GOT3 (cell line): ENCODE measurements around the gene MVB12A.

ENCODE experiments used
- DNase-seq: peaks from one replicate; lab custom pipeline; 2025; ENCODE audit warnings: mixed read lengths; lab: John Stamatoyannopoulos, UW

Gene MVB12A

GRCh38 chr19:17404621-17405249, 15.1 kb upstream of the MVB12A start:
- DNase-seq: no peak

GRCh38 chr19:17405250-17406045, 14.4 kb upstream of the MVB12A start, which contains the start of gene BST2:
BST2 (minus strand) TSS chr19:17405630; CDS start chr19:17405575, 55 bp downstream.
- DNase-seq: no peak

GRCh38 chr19:17406046-17406886, 13.6 kb upstream of the MVB12A start:
- no peak for DNase-seq

GRCh38 chr19:17406887-17407196, 13.0 kb upstream of the MVB12A start:
- no peak for DNase-seq

GRCh38 chr19:17409990-17410389, 9.9 kb upstream of the MVB12A start:
- no peak for DNase-seq

GRCh38 chr19:17411801-17412200, 8.0 kb upstream of the MVB12A start:
- no peak for DNase-seq

GRCh38 chr19:17414097-17414496, 5.8 kb upstream of the MVB12A start:
- no peak for DNase-seq

- no peak for DNase-seq
Measured at GRCh38 chr19:17415121-17415520, 4.7 kb upstream of the MVB12A start.

GRCh38 chr19:17418710-17419109, 1.1 kb upstream of the MVB12A start:
- DNase-seq: no peak

GRCh38 chr19:17419154-17419620, 660 bp upstream of the MVB12A start:
- DNase-seq: no peak

GRCh38 chr19:17420475-17420924, 653 bp downstream of the MVB12A start:
- no peak for DNase-seq

- DNase-seq: no peak
Measured at GRCh38 chr19:17421942-17422341, 2.1 kb downstream of the MVB12A start.

- no peak for DNase-seq
Measured at GRCh38 chr19:17423429-17424208, 3.8 kb downstream of the MVB12A start.

GRCh38 chr19:17424743-17425365, 5.0 kb downstream of the MVB12A start:
- DNase-seq: no peak

- DNase-seq: no peak
Measured at GRCh38 chr19:17429641-17430113, 9.8 kb downstream of the MVB12A start.

- no peak for DNase-seq
Measured at GRCh38 chr19:17431417-17431816, 11.6 kb downstream of the MVB12A start.

- DNase-seq: no peak
Measured at GRCh38 chr19:17435218-17435617, 15.4 kb downstream of the MVB12A start.

- no peak for DNase-seq
Measured at GRCh38 chr19:17436094-17436873, 16.4 kb downstream of the MVB12A start.

GRCh38 chr19:17436874-17437267, 17.0 kb downstream of the MVB12A start:
- DNase-seq: no peak
